ENCODE data around the gene PEX3. TPM values are rescaled to one million over a fixed set of nuclear protein-coding genes. Genes with fewer than 3 reads are reported as not detected.

Gene PEX3
- total and polyA plus RNA-seq, 10 of the 15 experiments (the other 5 are each of a cell fraction or from before 2014, with no cell fraction given) = 18.6 to 70.7 (median 38.6) TPM

DNA sequence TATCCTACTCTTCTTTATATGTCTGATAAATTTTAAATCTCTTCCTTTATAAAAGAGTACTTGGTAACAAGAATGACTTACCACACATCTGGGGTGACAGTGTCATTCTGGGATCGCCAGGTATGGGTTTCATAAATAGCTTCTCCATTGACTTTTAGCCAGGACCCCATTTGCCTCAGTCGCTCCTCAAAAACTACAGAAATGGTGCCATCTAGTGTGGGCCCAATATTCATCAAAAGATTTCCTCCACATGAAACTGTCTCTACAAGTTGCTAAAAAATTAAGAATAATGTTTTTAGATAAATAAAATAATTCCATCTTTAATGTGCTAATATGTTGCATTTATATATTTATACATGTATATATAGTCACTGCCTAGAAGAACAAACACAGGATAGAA is 51.2 kb downstream of the PEX3 start:
- Histone ChIP-seq H3K27me3 (replicated peaks in 1 of 2; ENCODE audit: control insufficient read depth in 2 of 2, insufficient read depth in 2 of 2, low read length in 1 of 2) (no peaks in the 10 kb centered on the region), H3K9me3 (replicated peaks; ENCODE audit: control insufficient read depth, insufficient read depth, low read length) (no peaks in the 10 kb centered on the region), H3K4me3 (no peak overlapping the region), H2AFZ (ENCODE audit: control insufficient read depth, low read depth, low read length) (no peak overlapping the region), H3K79me2 (ENCODE audit: control insufficient read depth, insufficient read depth, low read length) (no peaks in the 10 kb centered on the region), H3K36me3 (ENCODE audit: control insufficient read depth in 2 of 2, insufficient read depth in 2 of 2, low read length in 1 of 2) (peaks cover 0 to 19% of the 10 kb centered on the region in 2 experiments; a peak in 3 of 4 replicates), H3K4me1 (ENCODE audit: control insufficient read depth, insufficient read depth, low read length) (peaks cover 12% of the 10 kb centered on the region), H3K27ac (ENCODE audit: control insufficient read depth, insufficient read depth) (no peak overlapping the region), H4K20me1 (ENCODE audit: control insufficient read depth, insufficient read depth) (no peaks in the 10 kb centered on the region), H3K4me2 (ENCODE audit: control insufficient read depth, insufficient read depth) (no peak overlapping the region), H3K9ac (ENCODE audit: control insufficient read depth, insufficient read depth, low read length) (no peak overlapping the region)
- no TSS peak for BruUV-seq (replicated peaks)
- ChIA-PET SMC1A (ENCODE audit: uncharacterized antibody, unreplicated experiment) (interaction anchor here (1.2 kb wide), 1 partner anchor 74 kb away, joined by 3 read pairs; no protein-coding TSS in a partner anchor), RAD21 (ENCODE audit: unreplicated experiment) (interaction anchor here (1.4 kb wide), 1 partner anchor 74 kb away, joined by 5 read pairs; no protein-coding TSS in a partner anchor), POLR2A (no interaction called here), CTCF (interaction anchor here (0.9 to 1.5 kb wide), 7 partner anchors 9 to 269 kb away, joined by 3 to 7 read pairs (median 3); no protein-coding TSS in a partner anchor)
- WGBS (ENCODE audit: insufficient coverage, insufficient replicate concordance, low lambda C conversion rate, missing lambda C conversion rate) = 97% methylated on average over 2 of the region's 2 CpGs
- ATAC-seq (no peak), DNase-seq (ENCODE audit: low read depth, low spot score) (no peak), FAIRE-seq (no peak)
- no peak for TF ChIP-seq KLF5 (IDR thresholded peaks at IDR 0.05; ENCODE audit: partially characterized antibody)
- no peak for TF ChIP-seq HDAC6 (IDR thresholded peaks at IDR 0.05; ENCODE audit: unreplicated experiment)
- no peak for TF ChIP-seq ETV6 (conservative IDR thresholded peaks at IDR 0.05 in 1 of 2, IDR thresholded peaks at IDR 0.05 in 1 of 2; ENCODE audit: borderline replicate concordance in 1 of 2, low read depth in 1 of 2)
- TF ChIP-seq, protein P1, sequence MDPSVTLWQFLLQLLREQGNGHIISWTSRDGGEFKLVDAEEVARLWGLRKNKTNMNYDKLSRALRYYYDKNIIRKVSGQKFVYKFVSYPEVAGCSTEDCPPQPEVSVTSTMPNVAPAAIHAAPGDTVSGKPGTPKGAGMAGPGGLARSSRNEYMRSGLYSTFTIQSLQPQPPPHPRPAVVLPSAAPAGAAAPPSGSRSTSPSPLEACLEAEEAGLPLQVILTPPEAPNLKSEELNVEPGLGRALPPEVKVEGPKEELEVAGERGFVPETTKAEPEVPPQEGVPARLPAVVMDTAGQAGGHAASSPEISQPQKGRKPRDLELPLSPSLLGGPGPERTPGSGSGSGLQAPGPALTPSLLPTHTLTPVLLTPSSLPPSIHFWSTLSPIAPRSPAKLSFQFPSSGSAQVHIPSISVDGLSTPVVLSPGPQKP (IDR thresholded peaks at IDR 0.05; ENCODE audit: low read depth, low read length) = no peak
- TF ChIP-seq SREBF2 (IDR thresholded peaks at IDR 0.05; ENCODE audit: low read length) = no peak
- TF ChIP-seq SIN3A (IDR thresholded peaks at IDR 0.05; ENCODE audit: low read depth, low read length) = no peak
- in situ Hi-C loops (cut with MboI) = no loop called here
- intact Hi-C loops (cut with micrococcal nuclease; ENCODE audit: unreplicated experiment) = loop anchor here (5.0 to 10.0 kb wide), 2 partner anchors 267 to 810 kb away; no protein-coding TSS in a partner anchor
